Mesendoderm (in vitro differentiated cells): ENCODE results near the gene SMPD3.

Experiments used
- DNase-seq: peaks from one replicate; pipeline ENCODE4 v3.0.0; 2013
- H2AK5ac ChIP-seq: 2 replicates; pipeline ENCODE4 v1.6.1; 2013; ENCODE audit warnings: low read length, inconsistent platforms
- H2BK120ac ChIP-seq: 2 replicates; pipeline ENCODE4 v1.6.1; 2013; ENCODE audit warnings: low read depth, mild to moderate bottlenecking, low read length, moderate library complexity, mixed read lengths
- H2BK15ac ChIP-seq: replicated peaks from 2 replicates; pipeline ENCODE4 v1.6.1; 2013; ENCODE audit warnings: low read depth, mild to moderate bottlenecking, moderate library complexity
- H2BK5ac ChIP-seq: 2 replicates; pipeline ENCODE4 v1.6.1; 2013; ENCODE audit warnings: low read length, inconsistent platforms
- H3K18ac ChIP-seq: 2 replicates; pipeline ENCODE4 v1.6.1; 2013; ENCODE audit warnings: mild to moderate bottlenecking, low read length, mixed read lengths
- H3K23ac ChIP-seq: one replicate; pipeline ENCODE4 v1.6.1; 2013; ENCODE audit warnings: low read length
- H3K27ac ChIP-seq: 2 replicates; pipeline ENCODE4 v1.5.1; 2013; ENCODE audit warnings: low read depth, mild to moderate bottlenecking, inconsistent platforms, low read length, moderate library complexity
- H3K27me3 ChIP-seq: 2 replicates; pipeline ENCODE4 v1.6.1; 2013; ENCODE audit warnings: low read length, control low read depth, mild to moderate bottlenecking, inconsistent platforms; ENCODE audit not compliant: insufficient read depth, poor library complexity
- H3K36me3 ChIP-seq: 2 replicates; pipeline ENCODE4 v1.6.1; 2013; ENCODE audit warnings: low read length, inconsistent platforms; ENCODE audit not compliant: control insufficient read depth, insufficient read depth
- H3K4ac ChIP-seq: one replicate; pipeline ENCODE4 v1.6.1; 2013; ENCODE audit warnings: low read depth, mild to moderate bottlenecking, low read length, moderate library complexity
- H3K4me1 ChIP-seq: 2 replicates; pipeline ENCODE4 v1.6.1; 2013; ENCODE audit warnings: low read depth, low read length, inconsistent platforms; ENCODE audit not compliant: control insufficient read depth
- H3K4me2 ChIP-seq: 2 replicates; pipeline ENCODE4 v1.6.1; 2013; ENCODE audit warnings: low read length
- H3K4me3 ChIP-seq: 2 replicates; pipeline ENCODE4 v1.5.1; 2013; ENCODE audit warnings: mild to moderate bottlenecking, low read length
- H3K56ac ChIP-seq: one replicate; pipeline ENCODE4 v1.6.1; 2013; ENCODE audit warnings: low read length
- H3K79me1 ChIP-seq: 2 replicates; pipeline ENCODE4 v1.6.1; 2013; ENCODE audit warnings: low read length, inconsistent platforms
- H3K79me2 ChIP-seq: 2 replicates; pipeline ENCODE4 v1.6.1; 2013; ENCODE audit warnings: mild to moderate bottlenecking, low read length; ENCODE audit not compliant: control insufficient read depth, insufficient read depth
- H3K9ac ChIP-seq: 2 replicates; pipeline ENCODE4 v1.6.1; 2013; ENCODE audit warnings: low read length, inconsistent platforms
- H4K5ac ChIP-seq: one replicate; pipeline ENCODE4 v1.6.1; 2013; ENCODE audit warnings: low read length
- H4K8ac ChIP-seq: one replicate; pipeline ENCODE4 v1.6.1; 2013; ENCODE audit warnings: low read depth, mild to moderate bottlenecking, control low read depth, low read length, moderate library complexity
- WGBS: extraction: QIAGEN DNeasy Blood & Tissue Kit; methylation state at CpG from one replicate; pipeline ENCODE4 v1.1.7; 2013; ENCODE audit warnings: low lambda C conversion rate, missing lambda C conversion rate; ENCODE audit not compliant: insufficient coverage; ENCODE audit errors: extremely low coverage; 5-methylcytosine and 5-hydroxymethylcytosine counted together

The SMPD3 gene

DNA sequence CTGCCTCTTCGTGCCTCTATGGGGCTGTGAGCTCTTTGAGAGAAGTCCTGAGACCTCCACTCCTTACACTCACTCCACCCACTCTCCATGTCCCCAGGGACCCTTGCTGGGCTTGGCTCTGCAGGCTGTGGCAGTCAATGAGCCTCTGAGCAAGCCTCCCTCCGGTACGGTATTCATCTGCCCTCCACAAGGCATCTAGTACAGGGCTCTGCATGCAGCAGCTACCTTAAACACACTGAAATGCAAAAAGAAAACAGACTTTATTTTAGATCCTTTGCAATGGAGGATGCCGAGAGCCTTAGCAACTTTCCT, 38.9 kb upstream of the SMPD3 start:
- no CpG with 5 or more reads among the region's 4 CpGs for WGBS
- H3K18ac ChIP-seq: no peak overlapping the region
- no peak overlapping the region for H3K27ac ChIP-seq

GRCh38 chr16:68486502-68487202, 38.3 kb upstream of the SMPD3 start:
- no peak for DNase-seq
- no peaks in the 10 kb centered on the region for H3K79me1 ChIP-seq
- no peak overlapping the region for H3K23ac ChIP-seq
- H3K36me3 ChIP-seq: no peaks in the 10 kb centered on the region
- H4K8ac ChIP-seq: no peak overlapping the region
- H3K56ac ChIP-seq: no peak overlapping the region
- no peak overlapping the region for H2BK120ac ChIP-seq
- no peaks in the 10 kb centered on the region for H3K27me3 ChIP-seq
- H3K79me2 ChIP-seq: no peaks in the 10 kb centered on the region
- no peak overlapping the region for H3K4me3 ChIP-seq
- no peak overlapping the region for H3K9ac ChIP-seq
- H2AK5ac ChIP-seq: no peak overlapping the region
- no peak overlapping the region for H3K18ac ChIP-seq
- no peak overlapping the region for H4K5ac ChIP-seq
- H3K4ac ChIP-seq: no peak overlapping the region
- whole genome bisulfite sequencing: no CpG with 5 or more reads among the region's 4 CpGs
- H3K4me1 ChIP-seq: peaks cover 2% of the 10 kb centered on the region
- H3K4me2 ChIP-seq: no peak overlapping the region
- no peak overlapping the region for H2BK15ac ChIP-seq
- no peak overlapping the region for H3K27ac ChIP-seq
- no peak overlapping the region for H2BK5ac ChIP-seq

More for the DNA sequence above, 38.9 kb upstream of the SMPD3 start:
- Histone ChIP-seq H2BK15ac (no peak overlapping the region), H4K5ac (no peak overlapping the region), H3K56ac (no peak overlapping the region), H3K36me3 (no peaks in the 10 kb centered on the region), H3K4me3 (no peak overlapping the region), H3K27me3 (no peaks in the 10 kb centered on the region), H3K23ac (no peak overlapping the region), H3K4me1 (peaks cover 2% of the 10 kb centered on the region), H3K79me2 (no peaks in the 10 kb centered on the region), H3K4me2 (no peak overlapping the region), H2AK5ac (no peak overlapping the region), H3K4ac (no peak overlapping the region), H3K79me1 (no peaks in the 10 kb centered on the region), H3K9ac (no peak overlapping the region), H4K8ac (no peak overlapping the region), H2BK5ac (no peak overlapping the region), H2BK120ac (no peak overlapping the region)
- DNase-seq: no peak

DNA sequence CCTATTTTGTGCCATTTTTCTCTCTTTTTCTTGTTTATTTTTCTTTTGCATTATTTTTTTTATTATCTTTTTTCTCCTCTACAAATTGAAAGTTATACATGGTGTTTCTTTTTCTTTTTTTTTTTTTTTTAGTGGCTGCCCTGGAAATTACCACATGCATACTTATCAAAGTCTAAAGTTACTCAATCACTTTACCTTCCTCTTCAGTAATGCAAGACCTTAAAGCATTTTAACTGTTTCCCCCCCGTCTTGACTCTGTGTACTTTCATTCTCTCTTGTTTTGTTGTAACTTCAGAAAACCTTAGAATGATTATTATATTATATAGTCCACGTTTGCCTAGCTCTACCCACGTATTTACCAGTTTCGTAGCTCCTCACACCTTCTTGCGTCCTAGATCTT, 33.3 kb upstream of the SMPD3 start:
- H4K8ac ChIP-seq: no peak overlapping the region
- WGBS: no CpG with 5 or more reads among the region's 5 CpGs
- no peaks in the 10 kb centered on the region for H3K4me1 ChIP-seq
- H2AK5ac ChIP-seq: no peak overlapping the region
- DNase-seq: no peak
- H3K27ac ChIP-seq: no peak overlapping the region
- H3K79me1 ChIP-seq: no peaks in the 10 kb centered on the region
- no peak overlapping the region for H2BK5ac ChIP-seq
- H3K27me3 ChIP-seq: no peaks in the 10 kb centered on the region
- no peaks in the 10 kb centered on the region for H3K79me2 ChIP-seq
- H2BK120ac ChIP-seq: no peak overlapping the region
- no peak overlapping the region for H3K23ac ChIP-seq
- no peak overlapping the region for H3K4me3 ChIP-seq
- no peak overlapping the region for H3K4ac ChIP-seq
- H3K18ac ChIP-seq: no peak overlapping the region
- no peak overlapping the region for H4K5ac ChIP-seq
- H3K36me3 ChIP-seq: no peaks in the 10 kb centered on the region
- H3K9ac ChIP-seq: no peak overlapping the region
- no peak overlapping the region for H2BK15ac ChIP-seq
- H3K56ac ChIP-seq: no peak overlapping the region
- H3K4me2 ChIP-seq: no peak overlapping the region

DNA sequence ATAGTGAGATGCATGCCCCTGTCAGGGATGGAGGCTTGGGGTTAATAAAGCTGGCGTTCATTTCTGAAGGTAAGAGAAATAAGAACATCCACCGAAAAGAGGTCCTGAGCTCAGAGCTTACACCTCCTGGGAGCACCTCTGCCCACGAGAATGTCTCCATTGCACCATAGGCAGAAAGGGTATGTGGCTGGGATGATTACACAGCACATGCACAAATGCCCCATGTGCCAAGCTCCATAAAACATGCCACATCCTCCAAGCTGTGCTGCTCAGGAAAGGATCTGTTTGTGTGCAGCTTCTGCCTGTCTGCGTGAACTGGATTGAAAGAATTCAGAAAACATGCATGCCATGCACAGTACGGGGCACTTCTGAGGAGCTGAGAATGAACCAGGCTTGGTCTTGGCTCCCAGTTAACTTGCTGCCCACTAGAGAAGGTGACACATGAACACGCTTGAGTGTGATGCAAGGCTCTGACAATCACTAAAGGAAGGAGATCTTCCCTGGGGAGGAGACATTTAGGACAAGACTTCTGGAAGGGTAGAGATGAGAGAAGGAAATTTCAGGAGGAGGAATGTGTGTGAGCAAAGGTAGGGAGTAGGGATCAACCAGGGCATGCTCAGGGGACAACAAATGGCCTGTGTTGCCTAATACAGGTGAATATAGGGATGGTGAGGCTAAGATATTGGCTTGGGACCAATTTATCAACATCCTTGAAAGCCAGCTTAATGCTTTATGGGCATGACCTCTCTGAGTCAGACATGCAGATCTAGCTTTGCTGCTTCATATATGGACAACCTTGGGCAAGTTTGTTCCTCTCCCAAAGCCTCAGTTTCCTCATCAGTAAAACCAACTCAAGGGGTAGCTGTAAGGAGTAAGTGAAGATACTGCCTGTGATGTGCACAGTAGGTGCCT, 32.0 kb upstream of the SMPD3 start:
- no peak overlapping the region for H3K27ac ChIP-seq
- H3K4me1 ChIP-seq: no peaks in the 10 kb centered on the region
- H4K8ac ChIP-seq: no peak overlapping the region
- H3K4ac ChIP-seq: no peak overlapping the region
- WGBS: no CpG with 5 or more reads among the region's 6 CpGs
- no peak overlapping the region for H4K5ac ChIP-seq
- no peak overlapping the region for H3K23ac ChIP-seq
- H3K36me3 ChIP-seq: no peaks in the 10 kb centered on the region
- no peak overlapping the region for H3K4me2 ChIP-seq
- no peak for DNase-seq
- no peaks in the 10 kb centered on the region for H3K79me2 ChIP-seq
- H2BK15ac ChIP-seq: no peak overlapping the region
- H3K4me3 ChIP-seq: no peak overlapping the region
- H3K27me3 ChIP-seq: no peaks in the 10 kb centered on the region
- no peaks in the 10 kb centered on the region for H3K79me1 ChIP-seq
- H2AK5ac ChIP-seq: no peak overlapping the region
- H2BK120ac ChIP-seq: no peak overlapping the region
- no peak overlapping the region for H3K18ac ChIP-seq
- no peak overlapping the region for H3K9ac ChIP-seq
- H2BK5ac ChIP-seq: no peak overlapping the region
- no peak overlapping the region for H3K56ac ChIP-seq

GRCh38 chr16:68479271-68479670, 31.0 kb upstream of the SMPD3 start:
- Histone ChIP-seq H3K4me2 (no peak overlapping the region), H2AK5ac (no peak overlapping the region), H3K27ac (no peak overlapping the region), H4K5ac (no peak overlapping the region), H3K23ac (no peak overlapping the region), H3K79me1 (no peaks in the 10 kb centered on the region), H2BK5ac (no peak overlapping the region), H3K4me1 (no peaks in the 10 kb centered on the region), H3K4me3 (no peak overlapping the region), H3K56ac (no peak overlapping the region), H2BK15ac (no peak overlapping the region), H3K36me3 (no peaks in the 10 kb centered on the region), H3K9ac (no peak overlapping the region), H3K4ac (no peak overlapping the region), H4K8ac (no peak overlapping the region), H3K27me3 (no peaks in the 10 kb centered on the region), H2BK120ac (no peak overlapping the region), H3K79me2 (no peaks in the 10 kb centered on the region), H3K18ac (no peak overlapping the region)
- no CpG with 5 or more reads among the region's 2 CpGs for whole genome bisulfite sequencing
- no peak for DNase-seq
